ENCODE measurements around the gene NBEAL2.

GRCh38 chr3:46972396-46972795 lies 7.1 kb upstream of the NBEAL2 start:
- TF ChIP-seq, protein P1, sequence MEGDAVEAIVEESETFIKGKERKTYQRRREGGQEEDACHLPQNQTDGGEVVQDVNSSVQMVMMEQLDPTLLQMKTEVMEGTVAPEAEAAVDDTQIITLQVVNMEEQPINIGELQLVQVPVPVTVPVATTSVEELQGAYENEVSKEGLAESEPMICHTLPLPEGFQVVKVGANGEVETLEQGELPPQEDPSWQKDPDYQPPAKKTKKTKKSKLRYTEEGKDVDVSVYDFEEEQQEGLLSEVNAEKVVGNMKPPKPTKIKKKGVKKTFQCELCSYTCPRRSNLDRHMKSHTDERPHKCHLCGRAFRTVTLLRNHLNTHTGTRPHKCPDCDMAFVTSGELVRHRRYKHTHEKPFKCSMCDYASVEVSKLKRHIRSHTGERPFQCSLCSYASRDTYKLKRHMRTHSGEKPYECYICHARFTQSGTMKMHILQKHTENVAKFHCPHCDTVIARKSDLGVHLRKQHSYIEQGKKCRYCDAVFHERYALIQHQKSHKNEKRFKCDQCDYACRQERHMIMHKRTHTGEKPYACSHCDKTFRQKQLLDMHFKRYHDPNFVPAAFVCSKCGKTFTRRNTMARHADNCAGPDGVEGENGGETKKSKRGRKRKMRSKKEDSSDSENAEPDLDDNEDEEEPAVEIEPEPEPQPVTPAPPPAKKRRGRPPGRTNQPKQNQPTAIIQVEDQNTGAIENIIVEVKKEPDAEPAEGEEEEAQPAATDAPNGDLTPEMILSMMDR (IDR thresholded peaks at IDR 0.05), result no peak
- no peak for TF ChIP-seq POLR2A (IDR thresholded peaks at IDR 0.05)
